Heart left ventricle (tissue), 16 donors: ENCODE measurements around the gene NOVA2. TPM values are rescaled to one million over a fixed set of nuclear protein-coding genes. Genes with fewer than 3 reads are reported as not detected.

ENCODE experiments used
- ATAC-seq, 4 donors: fragments of 200-7000 bp; cut with Tn5 transposase; one replicate each; pipeline ENCODE4 v1.9.1; 2020 to 2022; ENCODE audit warnings: moderate library complexity in 4 of 4, mild to moderate bottlenecking in 3 of 4, moderate number of reproducible peaks in 1 of 4
- DNase-seq, 5 donors: peaks; one replicate each; pipeline ENCODE4 v3.0.0-alpha.2; 2020
- H3K27ac ChIP-seq, 12 donors: fragments of 200-600 bp; sonication (generic) in 4 of 12; one replicate each; pipeline versions ENCODE4 v1.5.0 to v1.8.0; 2016 to 2022; ENCODE audit warnings: mild to moderate bottlenecking in 2 of 12
- H3K27me3 ChIP-seq, 9 donors: fragments of 200-600 bp; sonication (generic) in 2 of 9; one replicate each; pipeline versions ENCODE4 v1.5.1 to v1.8.0; 2016 to 2022; ENCODE audit warnings: mild to moderate bottlenecking in 3 of 9
- H3K36me3 ChIP-seq, 9 donors: fragments of 200-600 bp; sonication (generic) in 2 of 9; one replicate each; pipeline versions ENCODE4 v1.5.0 to v1.8.0; 2018 to 2022; ENCODE audit warnings: mild to moderate bottlenecking in 2 of 9
- H3K4me1 ChIP-seq, 12 donors: fragments of 200-600 bp; sonication (generic) in 4 of 12; one replicate each; pipeline versions ENCODE4 v1.5.0 to v1.8.0; 2016 to 2022; ENCODE audit warnings: mild to moderate bottlenecking in 3 of 12
- H3K4me3 ChIP-seq, 12 donors: fragments of 200-600 bp; sonication (generic) in 4 of 12; one replicate each; pipeline versions ENCODE4 v1.5.0 to v1.8.0; 2017 to 2022; ENCODE audit warnings: mild to moderate bottlenecking in 9 of 12, moderate library complexity in 4 of 12
- H3K9me3 ChIP-seq, 12 donors: fragments of 200-600 bp; sonication (generic) in 4 of 12; one replicate each; pipeline versions ENCODE4 v1.5.0 to v1.8.0; 2016 to 2022; ENCODE audit warnings: mild to moderate bottlenecking in 1 of 12
- POLR2A ChIP-seq, 2 donors: fragments of 450-650 bp; IDR thresholded peaks; one replicate each; pipeline ENCODE4 v1.6.1; 2017; ENCODE audit warnings: antibody characterized with exemption in 2 of 2, mild to moderate bottlenecking in 2 of 2, moderate library complexity in 2 of 2
- WGBS, 4 donors: extraction: QIAGEN DNeasy Blood & Tissue Kit in 2 of 4; methylation state at CpG; one replicate each; pipeline versions ENCODE4 v1.1.5 to v1.1.7; 2013 to 2018; 5-methylcytosine and 5-hydroxymethylcytosine counted together
- intact Hi-C, 10 donors: fragments of 100-400 bp; cut with DNase I; formaldehyde crosslinking; loops; one replicate each; pipeline versions ENCODE4 v1.11.1 to v1.14.2; 2022
- polyA plus RNA-seq, 2 donors: library from polyadenylated mRNA; stranded (reverse); fragments of 200-250 nt; gene quantifications; one replicate each; pipeline ENCODE4 v1.2.3, GENCODE V29; 2013
- total RNA-seq, 9 donors: library from RNA; depleted of rRNA in 2 of 9; stranded (reverse); fragments of >200 nt in 2 of 9; fragmentation: NEBNext Ultra II Directional in 3 of 9; extraction: Animal tissue kit (Norgen Biotek cat#: 25700) in 3 of 9; gene quantifications; one replicate each; pipeline versions ENCODE4 v1.1.0 to v1.2.4, GENCODE V29; 2016 to 2023
- TF ChIP-seq, protein P1 (sequence below), 12 donors: fragments of 200-600 bp; sonication (generic) in 4 of 12; IDR thresholded peaks; one replicate each; pipeline versions ENCODE4 v1.5.0 to v1.8.0; 2018 to 2022; ENCODE audit warnings: antibody characterized with exemption in 12 of 12, mild to moderate bottlenecking in 5 of 12
- donor health status: ischemic (EF 13 %, LVEDD 7.1; RV severe dilation, severe dysfunction).
- donor health status: healthy with polysubstance abuse.
- donor health status: DM: no; HTN: yes; CAD: no.
- donor health status: DM: no; HTN: no; CAD: no.
- donor health status: ischemic (EF 25% LVEDD 6.9; RV normal size, moderate dysfunction).
- donor health status: ischemic (EF 25% LVEDD 5.7; RV mildly dilated, moderate dysfunction).
- donor health status: healthy.
- donor health status: DM: yes; HTN: yes; CAD: no.
- donor health status: ischemic (EF 35%, LVEDD 5.7; RV mildly dilated, moderate dysfunction).
- donor health status: nonischemic (EF 11% LVEDD 7.7; RV severe dilation, severe dysfunction).
- donor health status: DM: yes; HTN: yes; CAD: no.
- donor health status: PGD.
- donor health status: ischemic (EF 29% LVEDD 5.4; RV normal size, mild dysfunction).
- donor health status: nonischemic (EF 23%, LVEDD 6.1; RV moderate dilation, normal function).

The NOVA2 gene
- total and polyA plus RNA-seq, 11 donors, result 2.2 to 10.0 (median 4.8) TPM

DNA sequence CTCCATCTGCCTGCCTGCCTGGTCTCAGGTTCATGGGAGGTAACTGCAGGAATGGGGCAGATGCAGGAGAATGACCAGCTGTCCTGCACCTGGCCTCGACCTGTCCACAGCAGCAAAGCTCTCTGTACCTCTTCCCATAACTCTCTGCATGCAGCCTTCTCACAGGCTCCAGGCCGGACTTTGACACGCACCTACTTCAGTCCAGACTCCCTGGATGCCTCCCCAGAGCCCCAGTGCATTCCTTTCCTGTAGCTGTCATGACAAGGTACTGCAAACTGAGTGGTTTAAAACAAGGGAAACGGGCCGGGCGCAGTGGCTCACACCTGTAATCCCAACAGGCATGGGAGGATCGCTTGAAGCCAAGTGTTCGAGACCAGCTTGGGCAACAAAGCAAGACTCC lies 62.4 kb downstream of the NOVA2 start:
- DNase-seq (no peak), ATAC-seq (no peak)
- intact Hi-C loops, result no loop called here
- no peak overlapping the region for H3K4me3 ChIP-seq
- H3K4me1 ChIP-seq, result no peaks in the 10 kb centered on the region
- 53 to 66% (median 53%) methylated on average over 8 of the region's 8 CpGs for WGBS, 4 donors
- H3K9me3 ChIP-seq, result no peaks in the 10 kb centered on the region
- TF ChIP-seq, protein P1, sequence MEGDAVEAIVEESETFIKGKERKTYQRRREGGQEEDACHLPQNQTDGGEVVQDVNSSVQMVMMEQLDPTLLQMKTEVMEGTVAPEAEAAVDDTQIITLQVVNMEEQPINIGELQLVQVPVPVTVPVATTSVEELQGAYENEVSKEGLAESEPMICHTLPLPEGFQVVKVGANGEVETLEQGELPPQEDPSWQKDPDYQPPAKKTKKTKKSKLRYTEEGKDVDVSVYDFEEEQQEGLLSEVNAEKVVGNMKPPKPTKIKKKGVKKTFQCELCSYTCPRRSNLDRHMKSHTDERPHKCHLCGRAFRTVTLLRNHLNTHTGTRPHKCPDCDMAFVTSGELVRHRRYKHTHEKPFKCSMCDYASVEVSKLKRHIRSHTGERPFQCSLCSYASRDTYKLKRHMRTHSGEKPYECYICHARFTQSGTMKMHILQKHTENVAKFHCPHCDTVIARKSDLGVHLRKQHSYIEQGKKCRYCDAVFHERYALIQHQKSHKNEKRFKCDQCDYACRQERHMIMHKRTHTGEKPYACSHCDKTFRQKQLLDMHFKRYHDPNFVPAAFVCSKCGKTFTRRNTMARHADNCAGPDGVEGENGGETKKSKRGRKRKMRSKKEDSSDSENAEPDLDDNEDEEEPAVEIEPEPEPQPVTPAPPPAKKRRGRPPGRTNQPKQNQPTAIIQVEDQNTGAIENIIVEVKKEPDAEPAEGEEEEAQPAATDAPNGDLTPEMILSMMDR (IDR thresholded peaks at IDR 0.05), result no peak
- no peak for TF ChIP-seq POLR2A (IDR thresholded peaks at IDR 0.05)
- H3K27ac ChIP-seq, result no peak overlapping the region
- no peaks in the 10 kb centered on the region for H3K36me3 ChIP-seq
- H3K27me3 ChIP-seq, result peaks cover 0 to 14% (median 0%) of the 10 kb centered on the region in 9 donors

DNA sequence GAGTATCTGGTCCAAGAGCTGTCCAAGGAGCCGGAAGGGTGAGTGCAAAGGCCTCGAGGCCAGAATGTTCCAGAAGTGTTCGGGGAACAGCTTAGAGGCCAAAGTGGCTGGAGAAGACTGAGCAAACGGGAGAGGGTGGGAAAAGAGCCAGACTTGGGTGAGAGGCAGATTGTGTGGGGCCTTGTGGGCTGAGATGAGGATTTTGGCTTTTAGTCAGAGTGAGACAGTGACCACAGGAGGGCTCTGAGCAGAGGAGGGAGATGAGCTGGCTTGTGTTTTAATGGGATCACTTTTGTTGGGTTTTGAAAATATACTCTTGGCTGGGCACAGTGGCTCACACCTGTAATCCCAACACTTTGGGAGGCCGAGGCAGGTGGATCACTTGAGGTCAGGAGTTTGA lies 64.7 kb downstream of the NOVA2 start:
- H3K4me3 ChIP-seq, result no peak overlapping the region
- peaks cover 0 to 10% (median 0%) of the 10 kb centered on the region in 9 donors for H3K27me3 ChIP-seq
- DNase-seq (no peak), ATAC-seq (no peak)
- 69 to 78% (median 77%) methylated on average over 5 of the region's 5 CpGs for WGBS, 4 donors
- intact Hi-C loops, result no loop called here
- no peaks in the 10 kb centered on the region for H3K4me1 ChIP-seq
- H3K9me3 ChIP-seq, result no peaks in the 10 kb centered on the region
- TF ChIP-seq, protein P1 (IDR thresholded peaks at IDR 0.05), result no peak
- TF ChIP-seq POLR2A (IDR thresholded peaks at IDR 0.05), result no peak
- H3K36me3 ChIP-seq, result no peaks in the 10 kb centered on the region
- no peak overlapping the region for H3K27ac ChIP-seq

DNA sequence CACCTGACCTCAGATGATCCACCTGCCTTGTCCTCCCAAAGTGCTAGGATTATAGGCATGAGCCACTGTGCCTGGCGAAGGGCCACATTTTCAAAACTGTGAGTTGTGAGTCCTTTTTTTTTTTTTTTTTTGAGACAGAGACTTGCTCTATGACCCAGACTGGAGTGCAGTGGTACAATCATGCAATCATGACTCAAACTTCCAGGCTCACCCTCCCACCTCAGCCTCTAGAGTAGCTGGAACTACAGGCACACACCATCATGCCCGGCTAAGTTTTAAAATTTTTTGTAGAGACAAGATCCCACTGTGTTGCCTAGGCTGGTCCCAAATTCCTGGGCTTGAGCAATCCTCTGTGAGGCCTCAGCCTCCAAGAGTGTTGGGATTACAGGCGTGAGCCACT lies 67.4 kb downstream of the NOVA2 start:
- Histone ChIP-seq H3K27ac (no peak overlapping the region), H3K9me3 (no peaks in the 10 kb centered on the region), H3K4me1 (peaks cover 0 to 16% (median 9%) of the 10 kb centered on the region in 12 donors), H3K36me3 (no peaks in the 10 kb centered on the region), H3K4me3 (no peak overlapping the region), H3K27me3 (no peaks in the 10 kb centered on the region)
- TF ChIP-seq, protein P1 (IDR thresholded peaks at IDR 0.05), result no peak
- TF ChIP-seq POLR2A (IDR thresholded peaks at IDR 0.05), result no peak
- ATAC-seq, result no peak
- WGBS, 4 donors, result 86 to 100% (median 93%) methylated on average over 3 of the region's 3 CpGs
- intact Hi-C loops, result no loop called here
- DNase-seq, result no peak

DNA sequence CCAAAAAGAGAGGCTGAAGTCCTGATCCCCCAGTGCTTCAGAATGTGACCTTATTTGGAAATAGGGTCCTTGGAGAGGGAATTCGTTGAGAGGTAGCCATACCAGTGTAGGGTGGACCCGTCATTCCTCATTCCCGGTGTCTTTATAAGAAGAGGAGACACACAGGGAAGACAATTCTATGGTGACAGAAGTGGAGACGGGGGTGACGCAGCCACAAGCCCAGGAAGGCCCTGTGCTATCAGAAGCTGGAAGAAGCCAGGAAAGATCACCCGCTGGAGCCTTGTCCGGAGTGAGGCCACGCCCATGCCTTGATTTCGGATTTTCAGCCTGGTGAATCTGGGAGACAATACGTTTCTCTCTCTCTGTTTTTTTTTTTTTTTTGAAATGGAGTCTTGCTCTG lies 68.7 kb downstream of the NOVA2 start:
- Histone ChIP-seq H3K36me3 (peaks cover 0 to 7% (median 0%) of the 10 kb centered on the region in 9 donors), H3K27ac (no peak overlapping the region), H3K9me3 (no peaks in the 10 kb centered on the region), H3K27me3 (no peaks in the 10 kb centered on the region), H3K4me3 (no peak overlapping the region), H3K4me1 (peaks cover 3 to 26% (median 16%) of the 10 kb centered on the region in 12 donors)
- no peak for ATAC-seq
- WGBS, 4 donors, result 71 to 78% (median 75%) methylated on average over 10 of the region's 10 CpGs
- TF ChIP-seq, protein P1 (IDR thresholded peaks at IDR 0.05), result no peak
- no peak for TF ChIP-seq POLR2A (IDR thresholded peaks at IDR 0.05)
- intact Hi-C loops, result no loop called here
- DNase-seq, result no peak
